GM18907 (cell line): ENCODE measurements around the gene APOA4.
A peak's percentile ranks its signal among the peaks of the same experiment; 100 is the strongest.
"Not testable (repeated sequence)": the region's sequence is repeated elsewhere in the genome, so short reads cannot be mapped to it uniquely, and the experiment has no call there.

ENCODE experiments used
- ATAC-seq: cut with Tn5 transposase; IDR thresholded peaks from one replicate; pipeline ENCODE4 v1.9.1; 2021; ENCODE audit warnings: mild to moderate bottlenecking, moderate library complexity; ENCODE audit not compliant: unreplicated experiment

Gene APOA4

GRCh38 chr11:116849486-116849885, 26.4 kb upstream of the APOA4 start:
- ATAC-seq, result no peak

- no peak for ATAC-seq
These were observed 26.0 kb upstream of the APOA4 start for GRCh38 chr11:116849060-116849459.

GRCh38 chr11:116847612-116848011, 24.5 kb upstream of the APOA4 start:
- ATAC-seq, result no peak

- no peak for ATAC-seq
These were observed 21.6 kb upstream of the APOA4 start for GRCh38 chr11:116844722-116845121.

GRCh38 chr11:116843661-116844060, 20.6 kb upstream of the APOA4 start:
- no peak for ATAC-seq

GRCh38 chr11:116842909-116843308, 19.8 kb upstream of the APOA4 start:
- ATAC-seq, result no peak

- ATAC-seq, result no peak
These were observed 19.0 kb upstream of the APOA4 start for GRCh38 chr11:116842117-116842516.

- no peak for ATAC-seq
These were observed 17.7 kb upstream of the APOA4 start for GRCh38 chr11:116840746-116841296.

GRCh38 chr11:116840224-116840745, 17.2 kb upstream of the APOA4 start:
- ATAC-seq, result no peak

GRCh38 chr11:116838321-116839084, 15.4 kb upstream of the APOA4 start:
- no peak for ATAC-seq

GRCh38 chr11:116837231-116838091, 14.4 kb upstream of the APOA4 start, which contains the start of gene APOA1:
Gene APOA1 (minus strand): TSS chr11:116837622. CDS start chr11:116837387, 235 bp downstream.
- ATAC-seq, result no peak

- ATAC-seq, result no peak
These were observed 13.5 kb upstream of the APOA4 start for GRCh38 chr11:116836632-116836991.

GRCh38 chr11:116835791-116836631, 12.9 kb upstream of the APOA4 start:
- peak; percentile 83 for ATAC-seq

- peak; percentile 12 for ATAC-seq
These were observed 12.1 kb upstream of the APOA4 start for GRCh38 chr11:116835042-116835772.

GRCh38 chr11:116834535-116835041, 11.5 kb upstream of the APOA4 start:
- ATAC-seq, result not testable (repeated sequence)

GRCh38 chr11:116833816-116834534, 10.9 kb upstream of the APOA4 start:
- ATAC-seq, result no peak

- ATAC-seq, result no peak
These were observed 10.3 kb upstream of the APOA4 start for GRCh38 chr11:116833491-116833815.

- ATAC-seq, result no peak
These were observed 9.5 kb upstream of the APOA4 start for GRCh38 chr11:116832350-116833290.
